Measurements from ENCODE around the gene COL11A1. TPM values are rescaled to one million over a fixed set of nuclear protein-coding genes. Genes with fewer than 3 reads are reported as not detected.

The COL11A1 gene
- total and polyA plus RNA-seq, 2 experiments from 2014 or later: 12.3 to 12.5 TPM

GRCh38 chr1:102853136-102853535, 255.2 kb downstream of the COL11A1 start:
- H3K79me2 ChIP-seq (replicated peaks; ENCODE audit: insufficient read depth): no peaks in the 10 kb centered on the region
- TF ChIP-seq CTCF (conservative IDR thresholded peaks at IDR 0.05; ENCODE audit: low read depth in 2 of 2) (no peak), ZNF462 (CRISPR knock-in tag; IDR thresholded peaks at IDR 0.05) (no peak), ETS1 (IDR thresholded peaks at IDR 0.05) (no peak), JUNB (IDR thresholded peaks at IDR 0.05; ENCODE audit: unreplicated experiment) (no peak), NANOG (IDR thresholded peaks at IDR 0.05; ENCODE audit: borderline replicate concordance) (no peak), ZNF331 (CRISPR knock-in tag; IDR thresholded peaks at IDR 0.05; ENCODE audit: low read depth) (no peak), ZNF114 (CRISPR knock-in tag; IDR thresholded peaks at IDR 0.05) (no peak), CREB1 (CRISPR knock-in tag; IDR thresholded peaks at IDR 0.05; ENCODE audit: low read depth) (no peak), REST (IDR thresholded peaks at IDR 0.05; ENCODE audit: unreplicated experiment) (no peak), EZH2 (IDR thresholded peaks at IDR 0.05; ENCODE audit: low read depth, unreplicated experiment) (no peak), POLR2AphosphoS5 (IDR thresholded peaks at IDR 0.05; ENCODE audit: low read depth) (no peak), EZH2phosphoT487 (IDR thresholded peaks at IDR 0.05; ENCODE audit: unreplicated experiment) (no peak), STAT1 (IDR thresholded peaks at IDR 0.05; ENCODE audit: unreplicated experiment) (no peak)
- H3F3A ChIP-seq (replicated peaks; ENCODE audit: low read depth): no peaks in the 10 kb centered on the region
- no peaks in the 10 kb centered on the region for H3K36me3 ChIP-seq (ENCODE audit: insufficient read depth)
- no peak overlapping the region for H3K27ac ChIP-seq (ENCODE audit: low read depth)
- no peaks in the 10 kb centered on the region for H3K27me3 ChIP-seq (ENCODE audit: insufficient read depth)
- H3K4me2 ChIP-seq: no peak overlapping the region
- no peaks in the 10 kb centered on the region for H4K20me1 ChIP-seq (replicated peaks; ENCODE audit: insufficient read depth)
- no peak overlapping the region for H3K4me3 ChIP-seq
- no peak overlapping the region for H3K4me3 Mint-ChIP-seq
- peak overlapping the region; percentile 3 for H2AFZ ChIP-seq
- H3K4me1 ChIP-seq (ENCODE audit: insufficient read depth): no peaks in the 10 kb centered on the region
- no peak overlapping the region for H3K27ac Mint-ChIP-seq
- H3K4me1 Mint-ChIP-seq: peaks cover 4% of the 10 kb centered on the region; the same call in 1 of the 3 replicates
- peaks cover 3% of the 10 kb centered on the region for H3K27me3 Mint-ChIP-seq (ENCODE audit: insufficient read depth, low read depth, poor library complexity)
- no peak for ATAC-seq
- DNase-seq (ENCODE audit: low spot score): no peak
- no peaks in the 10 kb centered on the region for H3K9me2 ChIP-seq (ENCODE audit: insufficient read depth)
- peaks cover 23% of the 10 kb centered on the region; the same call in 2 of the 3 replicates for H3K36me3 Mint-ChIP-seq (ENCODE audit: low read depth)
- H3K9me3 Mint-ChIP-seq: peaks cover 29% of the 10 kb centered on the region

All from GM23338 (cell line).